ENCODE measurements around the gene C11orf16.

C11orf16 gene

DNA sequence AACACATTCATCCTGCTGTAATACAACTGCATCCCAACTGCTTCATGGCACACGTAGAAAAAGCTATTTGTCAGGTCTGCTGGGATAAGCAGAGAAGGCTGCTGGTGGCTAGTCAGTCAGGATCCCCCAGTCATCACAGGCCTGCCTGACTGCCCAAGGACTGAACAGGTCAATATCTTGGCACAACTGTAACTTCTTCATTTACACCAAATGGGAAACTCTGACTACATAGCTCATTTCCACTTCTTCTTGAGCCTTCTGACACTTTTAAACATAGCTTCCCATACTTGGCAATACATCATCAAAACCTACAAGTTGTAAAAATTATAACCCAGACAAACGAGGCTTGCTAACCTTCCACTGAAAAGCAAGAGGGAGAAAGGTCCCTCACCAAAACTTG is 28.7 kb upstream of the C11orf16 start:
- Histone ChIP-seq H3K9me2 (replicated peaks; ENCODE audit: control insufficient read depth, low read length) (no peaks in the 10 kb centered on the region), H3K79me2 (ENCODE audit: control insufficient read depth, low read length) (peaks cover 62% of the 10 kb centered on the region), H3K36me3 (ENCODE audit: control insufficient read depth, low read length) (peaks cover 17% of the 10 kb centered on the region), H4K20me1 (ENCODE audit: control insufficient read depth, insufficient read depth, low read depth, low read length) (0 out of 2 replicates have a peak, but pooled peaks cover 3% of the 10 kb centered on the region), H3K9me3 (ENCODE audit: control insufficient read depth, insufficient read depth, low read length) (no peaks in the 10 kb centered on the region), H3K4me3 (ENCODE audit: low read length) (no peak overlapping the region), H3K27me3 (ENCODE audit: control insufficient read depth, low read length) (no peaks in the 10 kb centered on the region), H3K4me2 (ENCODE audit: low read length) (no peak overlapping the region), H3F3A (ENCODE audit: control insufficient read depth, insufficient read depth) (no peaks in the 10 kb centered on the region; the same call in 1 of the 2 replicates), H3K4me1 (ENCODE audit: control insufficient read depth, low read length) (peaks cover 25% of the 10 kb centered on the region), H3K27ac (ENCODE audit: low read depth, low read length) (no peak overlapping the region)
- TF ChIP-seq EZH2phosphoT487 (IDR thresholded peaks at IDR 0.05; ENCODE audit: borderline replicate concordance, low read length): no peak
- TF ChIP-seq, protein P1, sequence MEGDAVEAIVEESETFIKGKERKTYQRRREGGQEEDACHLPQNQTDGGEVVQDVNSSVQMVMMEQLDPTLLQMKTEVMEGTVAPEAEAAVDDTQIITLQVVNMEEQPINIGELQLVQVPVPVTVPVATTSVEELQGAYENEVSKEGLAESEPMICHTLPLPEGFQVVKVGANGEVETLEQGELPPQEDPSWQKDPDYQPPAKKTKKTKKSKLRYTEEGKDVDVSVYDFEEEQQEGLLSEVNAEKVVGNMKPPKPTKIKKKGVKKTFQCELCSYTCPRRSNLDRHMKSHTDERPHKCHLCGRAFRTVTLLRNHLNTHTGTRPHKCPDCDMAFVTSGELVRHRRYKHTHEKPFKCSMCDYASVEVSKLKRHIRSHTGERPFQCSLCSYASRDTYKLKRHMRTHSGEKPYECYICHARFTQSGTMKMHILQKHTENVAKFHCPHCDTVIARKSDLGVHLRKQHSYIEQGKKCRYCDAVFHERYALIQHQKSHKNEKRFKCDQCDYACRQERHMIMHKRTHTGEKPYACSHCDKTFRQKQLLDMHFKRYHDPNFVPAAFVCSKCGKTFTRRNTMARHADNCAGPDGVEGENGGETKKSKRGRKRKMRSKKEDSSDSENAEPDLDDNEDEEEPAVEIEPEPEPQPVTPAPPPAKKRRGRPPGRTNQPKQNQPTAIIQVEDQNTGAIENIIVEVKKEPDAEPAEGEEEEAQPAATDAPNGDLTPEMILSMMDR (IDR thresholded peaks at IDR 0.05; ENCODE audit: low read depth, low read length, poor library complexity, severe bottlenecking): no peak

GRCh38 chr11:8959546-8960166 is 26.9 kb upstream of the C11orf16 start:
- H3K4me3 ChIP-seq (ENCODE audit: low read length): no peak overlapping the region
- TF ChIP-seq EZH2phosphoT487 (IDR thresholded peaks at IDR 0.05; ENCODE audit: borderline replicate concordance, low read length): no peak
- TF ChIP-seq, protein P1 (IDR thresholded peaks at IDR 0.05; ENCODE audit: low read depth, low read length, poor library complexity, severe bottlenecking): peak; percentile 70
- H3K9me2 ChIP-seq (replicated peaks; ENCODE audit: control insufficient read depth, low read length): no peaks in the 10 kb centered on the region
- peaks cover 20% of the 10 kb centered on the region for H3K36me3 ChIP-seq (ENCODE audit: control insufficient read depth, low read length)
- H3K79me2 ChIP-seq (ENCODE audit: control insufficient read depth, low read length): peaks cover 54% of the 10 kb centered on the region
- H3K4me1 ChIP-seq (ENCODE audit: control insufficient read depth, low read length): peaks cover 20% of the 10 kb centered on the region
- H3K27me3 ChIP-seq (ENCODE audit: control insufficient read depth, low read length): no peaks in the 10 kb centered on the region
- H3K4me2 ChIP-seq (ENCODE audit: low read length): no peak overlapping the region
- H4K20me1 ChIP-seq (ENCODE audit: control insufficient read depth, insufficient read depth, low read depth, low read length): 0 out of 2 replicates have a peak, but pooled peaks cover 3% of the 10 kb centered on the region
- no peaks in the 10 kb centered on the region for H3K9me3 ChIP-seq (ENCODE audit: control insufficient read depth, insufficient read depth, low read length)
- H3F3A ChIP-seq (ENCODE audit: control insufficient read depth, insufficient read depth): no peaks in the 10 kb centered on the region
- H3K27ac ChIP-seq (ENCODE audit: low read depth, low read length): no peak overlapping the region

DNA sequence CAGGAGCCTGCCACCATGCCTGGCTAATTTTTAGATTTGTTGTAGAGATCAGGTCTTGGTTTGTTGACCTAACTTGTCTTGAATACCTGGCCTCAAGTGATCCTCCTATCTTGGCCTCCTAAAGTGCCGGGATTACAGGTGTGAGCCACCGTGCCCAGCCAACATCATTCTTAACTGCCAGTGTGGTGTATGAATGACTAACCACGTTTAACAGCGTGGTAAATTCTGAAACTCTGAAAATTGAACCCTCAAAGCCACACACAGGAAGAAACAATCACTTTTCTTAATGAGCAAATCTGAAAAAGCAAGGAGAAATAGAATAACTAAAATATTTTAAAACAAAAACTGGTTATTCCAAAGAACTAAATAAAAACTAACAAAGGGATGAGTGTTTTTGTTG is 24.1 kb upstream of the C11orf16 start:
- Histone ChIP-seq H4K20me1 (ENCODE audit: control insufficient read depth, insufficient read depth, low read depth, low read length) (0 out of 2 replicates have a peak, but pooled peaks cover 3% of the 10 kb centered on the region), H3K79me2 (ENCODE audit: control insufficient read depth, low read length) (peaks cover 31% of the 10 kb centered on the region), H3K9me2 (replicated peaks; ENCODE audit: control insufficient read depth, low read length) (no peaks in the 10 kb centered on the region), H3F3A (ENCODE audit: control insufficient read depth, insufficient read depth) (no peaks in the 10 kb centered on the region), H3K4me2 (ENCODE audit: low read length) (no peak overlapping the region), H3K9me3 (ENCODE audit: control insufficient read depth, insufficient read depth, low read length) (no peaks in the 10 kb centered on the region), H3K36me3 (ENCODE audit: control insufficient read depth, low read length) (peaks cover 30% of the 10 kb centered on the region), H3K27me3 (ENCODE audit: control insufficient read depth, low read length) (no peaks in the 10 kb centered on the region), H3K4me1 (ENCODE audit: control insufficient read depth, low read length) (0 out of 2 replicates have a peak, but pooled peaks cover 6% of the 10 kb centered on the region), H3K27ac (ENCODE audit: low read depth, low read length) (no peak overlapping the region), H3K4me3 (ENCODE audit: low read length) (no peak overlapping the region)
- TF ChIP-seq, protein P1 (IDR thresholded peaks at IDR 0.05; ENCODE audit: low read depth, low read length, poor library complexity, severe bottlenecking): no peak
- TF ChIP-seq EZH2phosphoT487 (IDR thresholded peaks at IDR 0.05; ENCODE audit: borderline replicate concordance, low read length): no peak
